ENCODE data around the gene SPATS2. TPM values are rescaled to one million over a fixed set of nuclear protein-coding genes. Genes with fewer than 3 reads are reported as not detected.

Gene SPATS2
- total and polyA plus RNA-seq, 10 of the 15 experiments (the other 5 are each of a cell fraction or from before 2014, with no cell fraction given), result 9.0 to 54.2 (median 27.5) TPM

GRCh38 chr12:49519574-49519936, 152.3 kb downstream of the SPATS2 start:
- no peak overlapping the region for H3K27ac ChIP-seq (ENCODE audit: control insufficient read depth, insufficient read depth)
- H3K9me3 ChIP-seq (replicated peaks; ENCODE audit: control insufficient read depth, insufficient read depth, low read length), result no peaks in the 10 kb centered on the region
- BruUV-seq (replicated peaks), result no TSS peak
- H3K79me2 ChIP-seq (ENCODE audit: control insufficient read depth, insufficient read depth, low read length), result no peaks in the 10 kb centered on the region
- H3K27me3 ChIP-seq (replicated peaks in 1 of 2; ENCODE audit: control insufficient read depth in 2 of 2, insufficient read depth in 2 of 2, low read length in 1 of 2), result no peaks in the 10 kb centered on the region
- H3K9ac ChIP-seq (ENCODE audit: control insufficient read depth, insufficient read depth, low read length), result no peak overlapping the region
- POLR2A ChIA-PET, result no interaction called here
- 100% methylated on average over 5 of the region's 5 CpGs for WGBS (ENCODE audit: insufficient coverage, insufficient replicate concordance, low lambda C conversion rate, missing lambda C conversion rate)
- RAD21 ChIA-PET (ENCODE audit: unreplicated experiment), result interaction anchor here (3.1 kb wide), 1 partner anchor 161 kb away, joined by 19 read pairs; no protein-coding TSS in a partner anchor
- no peak overlapping the region for H2AFZ ChIP-seq (ENCODE audit: control insufficient read depth, low read depth, low read length)
- intact Hi-C loops (cut with micrococcal nuclease; ENCODE audit: unreplicated experiment) (no loop called here), in situ Hi-C loops (cut with MboI) (loop anchor here (5.0 kb wide), 1 partner anchor 157 kb away; no protein-coding TSS in a partner anchor)
- H3K4me1 ChIP-seq (ENCODE audit: control insufficient read depth, insufficient read depth, low read length), result no peaks in the 10 kb centered on the region
- FAIRE-seq (no peak), DNase-seq (ENCODE audit: low read depth, low spot score) (no peak), ATAC-seq (no peak)
- H3K4me2 ChIP-seq (ENCODE audit: control insufficient read depth, insufficient read depth), result no peak overlapping the region
- H3K4me3 ChIP-seq, result no peak overlapping the region
- SMC1A ChIA-PET (ENCODE audit: uncharacterized antibody, unreplicated experiment), result interaction anchor here (33.2 kb wide), 1 partner anchor 158 kb away, joined by 740 read pairs; the partner anchor contains the start of gene SPATS2
- CTCF ChIA-PET, result interaction anchor here (1.3 to 10.1 kb wide), 2 partner anchors 157 to 161 kb away, joined by 5 to 712 read pairs; partner anchors contain the start of gene SPATS2
- no peaks in the 10 kb centered on the region for H4K20me1 ChIP-seq (ENCODE audit: control insufficient read depth, insufficient read depth)
- peaks cover 0 to 8% of the 10 kb centered on the region in 2 experiments; a peak in 1 of 4 replicates for H3K36me3 ChIP-seq (ENCODE audit: control insufficient read depth in 2 of 2, insufficient read depth in 2 of 2, low read length in 1 of 2)
- TF ChIP-seq, protein P1, sequence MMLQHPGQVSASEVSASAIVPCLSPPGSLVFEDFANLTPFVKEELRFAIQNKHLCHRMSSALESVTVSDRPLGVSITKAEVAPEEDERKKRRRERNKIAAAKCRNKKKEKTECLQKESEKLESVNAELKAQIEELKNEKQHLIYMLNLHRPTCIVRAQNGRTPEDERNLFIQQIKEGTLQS (IDR thresholded peaks at IDR 0.05; ENCODE audit: borderline replicate concordance, extremely low read depth, low read depth, low read length), result no peak
- TF ChIP-seq SMAD5 (IDR thresholded peaks at IDR 0.05; ENCODE audit: low read depth), result no peak
- TF ChIP-seq MLLT1 (IDR thresholded peaks at IDR 0.05), result no peak
- TF ChIP-seq SRF (IDR thresholded peaks at IDR 0.05; ENCODE audit: low read depth in 2 of 2, low read length in 2 of 2), result no peak
- TF ChIP-seq GATAD2B (conservative IDR thresholded peaks at IDR 0.05; ENCODE audit: low read depth), result no peak
- no peak for TF ChIP-seq MTA2 (IDR thresholded peaks at IDR 0.05; ENCODE audit: low read depth)
- no peak for TF ChIP-seq E2F4 (IDR thresholded peaks at IDR 0.05; ENCODE audit: low read depth, low read length)
- no peak for TF ChIP-seq ATF2 (IDR thresholded peaks at IDR 0.05; ENCODE audit: low read length)
- TF ChIP-seq, protein P2, sequence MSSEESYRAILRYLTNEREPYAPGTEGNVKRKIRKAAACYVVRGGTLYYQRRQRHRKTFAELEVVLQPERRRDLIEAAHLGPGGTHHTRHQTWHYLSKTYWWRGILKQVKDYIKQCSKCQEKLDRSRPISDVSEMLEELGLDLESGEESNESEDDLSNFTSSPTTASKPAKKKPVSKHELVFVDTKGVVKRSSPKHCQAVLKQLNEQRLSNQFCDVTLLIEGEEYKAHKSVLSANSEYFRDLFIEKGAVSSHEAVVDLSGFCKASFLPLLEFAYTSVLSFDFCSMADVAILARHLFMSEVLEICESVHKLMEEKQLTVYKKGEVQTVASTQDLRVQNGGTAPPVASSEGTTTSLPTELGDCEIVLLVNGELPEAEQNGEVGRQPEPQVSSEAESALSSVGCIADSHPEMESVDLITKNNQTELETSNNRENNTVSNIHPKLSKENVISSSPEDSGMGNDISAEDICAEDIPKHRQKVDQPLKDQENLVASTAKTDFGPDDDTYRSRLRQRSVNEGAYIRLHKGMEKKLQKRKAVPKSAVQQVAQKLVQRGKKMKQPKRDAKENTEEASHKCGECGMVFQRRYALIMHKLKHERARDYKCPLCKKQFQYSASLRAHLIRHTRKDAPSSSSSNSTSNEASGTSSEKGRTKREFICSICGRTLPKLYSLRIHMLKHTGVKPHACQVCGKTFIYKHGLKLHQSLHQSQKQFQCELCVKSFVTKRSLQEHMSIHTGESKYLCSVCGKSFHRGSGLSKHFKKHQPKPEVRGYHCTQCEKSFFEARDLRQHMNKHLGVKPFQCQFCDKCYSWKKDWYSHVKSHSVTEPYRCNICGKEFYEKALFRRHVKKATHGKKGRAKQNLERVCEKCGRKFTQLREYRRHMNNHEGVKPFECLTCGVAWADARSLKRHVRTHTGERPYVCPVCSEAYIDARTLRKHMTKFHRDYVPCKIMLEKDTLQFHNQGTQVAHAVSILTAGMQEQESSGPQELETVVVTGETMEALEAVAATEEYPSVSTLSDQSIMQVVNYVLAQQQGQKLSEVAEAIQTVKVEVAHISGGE (CRISPR knock-in tag; IDR thresholded peaks at IDR 0.05), result no peak
- TF ChIP-seq, protein P3, sequence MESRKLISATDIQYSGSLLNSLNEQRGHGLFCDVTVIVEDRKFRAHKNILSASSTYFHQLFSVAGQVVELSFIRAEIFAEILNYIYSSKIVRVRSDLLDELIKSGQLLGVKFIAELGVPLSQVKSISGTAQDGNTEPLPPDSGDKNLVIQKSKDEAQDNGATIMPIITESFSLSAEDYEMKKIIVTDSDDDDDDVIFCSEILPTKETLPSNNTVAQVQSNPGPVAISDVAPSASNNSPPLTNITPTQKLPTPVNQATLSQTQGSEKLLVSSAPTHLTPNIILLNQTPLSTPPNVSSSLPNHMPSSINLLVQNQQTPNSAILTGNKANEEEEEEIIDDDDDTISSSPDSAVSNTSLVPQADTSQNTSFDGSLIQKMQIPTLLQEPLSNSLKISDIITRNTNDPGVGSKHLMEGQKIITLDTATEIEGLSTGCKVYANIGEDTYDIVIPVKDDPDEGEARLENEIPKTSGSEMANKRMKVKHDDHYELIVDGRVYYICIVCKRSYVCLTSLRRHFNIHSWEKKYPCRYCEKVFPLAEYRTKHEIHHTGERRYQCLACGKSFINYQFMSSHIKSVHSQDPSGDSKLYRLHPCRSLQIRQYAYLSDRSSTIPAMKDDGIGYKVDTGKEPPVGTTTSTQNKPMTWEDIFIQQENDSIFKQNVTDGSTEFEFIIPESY (IDR thresholded peaks at IDR 0.05), result no peak
- TF ChIP-seq RAD51 (IDR thresholded peaks at IDR 0.05), result no peak
- TF ChIP-seq CHD2 (IDR thresholded peaks at IDR 0.05; ENCODE audit: borderline replicate concordance, low read depth, low read length), result no peak
- TF ChIP-seq POLR2AphosphoS5 (IDR thresholded peaks at IDR 0.05; ENCODE audit: low read length), result no peak
- no peak for TF ChIP-seq HDGF (IDR thresholded peaks at IDR 0.05)
- TF ChIP-seq CBX3 (IDR thresholded peaks at IDR 0.05; ENCODE audit: borderline replicate concordance, low read depth), result no peak
